ENCODE data around the gene FAM168B. TPM values are rescaled to one million over a fixed set of nuclear protein-coding genes. Genes with fewer than 3 reads are reported as not detected.

The FAM168B gene
- total RNA-seq, 1 experiment from 2014 or later, result 81.4 TPM

- H3K4me1 Mint-ChIP-seq, result peaks cover 42 to 47% of the 10 kb centered on the region in 2 experiments
- H4K20me1 ChIP-seq (ENCODE audit: control insufficient read depth, insufficient read depth, insufficient read length), result no peaks in the 10 kb centered on the region
These were observed 19.3 kb upstream of the FAM168B start for GRCh38 chr2:131112529-131112928.

More at GRCh38 chr2:131112529-131112928, 19.3 kb upstream of the FAM168B start:
- Histone ChIP-seq H3K4ac (ENCODE audit: low read depth, low read length) (no peak overlapping the region), H3K4me2 (ENCODE audit: insufficient read depth, insufficient read length, low read length) (no peak overlapping the region), H4K8ac (replicated peaks; ENCODE audit: insufficient read length, low read depth, low read length) (no peak overlapping the region), H3K23me2 (ENCODE audit: insufficient read length, low read depth, low read length, poor library complexity, severe bottlenecking) (no peaks in the 10 kb centered on the region), H2AFZ (ENCODE audit: low read length) (no peak overlapping the region), H4K5ac (ENCODE audit: insufficient read length, low read depth, low read length) (no peak overlapping the region), H3K9ac (ENCODE audit: extremely low read depth, insufficient read length, low read length) (no peak overlapping the region), H2BK120ac (ENCODE audit: low read depth, low read length, poor library complexity, severe bottlenecking) (no peak overlapping the region), H2BK15ac (ENCODE audit: low read depth, low read length) (no peak overlapping the region), H3K79me2 (ENCODE audit: insufficient read depth, low read length) (peaks cover 35% of the 10 kb centered on the region; the same call in 1 of the 2 replicates), H2BK5ac (ENCODE audit: insufficient read length, low read length) (no peak overlapping the region), H2BK12ac (ENCODE audit: insufficient read length, low read depth, low read length) (no peak overlapping the region), H3K27ac (ENCODE audit: insufficient read length, low read depth, low read length) (no peak overlapping the region), H3K18ac (ENCODE audit: insufficient read length, low read depth, low read length) (no peak overlapping the region), H3K23ac (ENCODE audit: insufficient read length, low read depth, low read length) (no peak overlapping the region), H3K4me1 (ENCODE audit: insufficient read depth, low read length) (peaks cover 5% of the 10 kb centered on the region; the same call in 1 of the 2 replicates), H3K9me3 (ENCODE audit: control insufficient read depth, low read depth, low read length) (no peaks in the 10 kb centered on the region), H3K27me3 (ENCODE audit: insufficient read depth, low read length) (no peaks in the 10 kb centered on the region), H3K14ac (ENCODE audit: insufficient read depth, low read length) (no peak overlapping the region), H3K79me1 (ENCODE audit: insufficient read depth, low read depth, low read length, poor library complexity, severe bottlenecking) (peaks cover 13% of the 10 kb centered on the region), H3T11ph (ENCODE audit: low read length) (no peak overlapping the region), H2BK20ac (ENCODE audit: low read depth, low read length, poor library complexity, severe bottlenecking) (no peak overlapping the region), H4K91ac (ENCODE audit: insufficient read length, low read depth, low read length) (no peak overlapping the region), H2AK5ac (ENCODE audit: insufficient read length, low read length) (no peak overlapping the region), H3K56ac (ENCODE audit: insufficient read length, low read depth, low read length) (no peak overlapping the region)
- peaks cover 2 to 4% of the 10 kb centered on the region in 2 experiments; a peak in 1 of 5 replicates for H3K9me3 Mint-ChIP-seq
- no peak for DNase-seq
- H3K27me3 Mint-ChIP-seq (ENCODE audit: low read depth), result no peaks in the 10 kb centered on the region
- H3K4me3 Mint-ChIP-seq, result no peak overlapping the region
- WGBS (ENCODE audit: extremely low coverage, insufficient read length, low lambda C conversion rate), result no CpG with 5 or more reads among the region's 2 CpGs
- H3K27ac Mint-ChIP-seq, result peak overlapping the region in 1 of 3 experiments; percentile 10; a peak in 2 of 7 replicates
- peaks cover 24 to 34% (median 29%) of the 10 kb centered on the region in 3 experiments; a peak in 6 of 7 replicates for H3K36me3 Mint-ChIP-seq (ENCODE audit: insufficient read depth in 1 of 3, low read depth in 3 of 3)
- TF ChIP-seq CTCF (conservative IDR thresholded peaks at IDR 0.05), result no peak

All from H9 (cell line).